GM21619 (cell line): ENCODE measurements around the gene RNU11.
A peak's percentile ranks its signal among the peaks of the same experiment; 100 is the strongest.
"Not testable (repeated sequence)": the region's sequence is repeated elsewhere in the genome, so short reads cannot be mapped to it uniquely, and the experiment has no call there.

Experiments used
- ATAC-seq: cut with Tn5 transposase; IDR thresholded peaks from one replicate; pipeline ENCODE4 v1.9.1; 2021; ENCODE audit not compliant: unreplicated experiment

RNU11 gene

DNA sequence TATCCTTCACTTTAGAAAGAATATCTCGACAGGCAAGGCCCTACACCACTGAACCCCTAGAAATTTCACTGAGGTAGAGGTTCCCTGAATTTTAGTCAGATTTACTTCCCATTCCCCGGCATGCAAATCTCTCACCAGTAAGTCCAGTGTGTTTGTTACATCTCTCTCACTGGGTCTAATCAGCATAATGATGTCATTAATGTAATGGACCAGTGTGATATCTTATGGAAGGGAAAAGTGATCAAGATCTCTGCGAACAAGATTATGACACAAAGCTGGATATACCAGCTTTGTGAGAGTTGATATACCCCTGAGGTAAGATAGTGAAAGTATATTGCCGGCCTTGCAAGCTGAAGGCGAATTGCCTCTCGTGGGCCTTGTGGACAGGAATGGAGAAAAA, 7.9 kb downstream of the RNU11 start:
- no peak for ATAC-seq

DNA sequence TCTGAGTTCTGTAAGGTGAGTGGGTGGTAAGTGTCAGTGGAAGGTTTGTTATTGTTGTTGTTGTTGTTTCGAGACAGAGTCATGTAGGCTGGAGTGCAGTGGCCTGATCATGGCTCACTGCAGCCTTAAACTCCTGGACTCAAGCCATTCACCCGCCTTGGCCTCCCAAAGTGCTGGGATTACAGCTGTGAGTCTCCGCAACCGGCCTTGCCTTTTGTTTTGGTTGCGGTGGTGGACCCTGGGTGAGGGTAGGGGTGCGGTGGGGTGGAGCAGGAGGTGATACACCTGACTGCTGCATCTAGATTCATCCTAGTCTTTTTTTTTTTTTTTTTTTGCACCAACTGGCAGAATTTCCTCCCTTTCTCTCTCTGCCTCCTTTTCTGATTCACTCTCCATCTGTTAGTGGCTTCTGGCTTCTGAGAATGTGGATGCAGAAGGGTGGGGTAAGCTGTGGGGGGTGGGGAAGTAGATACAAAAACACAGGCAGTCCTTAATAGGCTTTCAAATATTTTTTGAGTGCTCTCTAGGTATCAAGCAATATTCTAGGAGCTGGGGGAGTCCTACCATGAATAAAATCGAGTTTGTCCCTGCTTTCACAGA, 15.6 kb downstream of the RNU11 start:
- ATAC-seq, result no peak

GRCh38 chr1:28666806-28667205, 18.4 kb downstream of the RNU11 start:
- no peak for ATAC-seq

DNA sequence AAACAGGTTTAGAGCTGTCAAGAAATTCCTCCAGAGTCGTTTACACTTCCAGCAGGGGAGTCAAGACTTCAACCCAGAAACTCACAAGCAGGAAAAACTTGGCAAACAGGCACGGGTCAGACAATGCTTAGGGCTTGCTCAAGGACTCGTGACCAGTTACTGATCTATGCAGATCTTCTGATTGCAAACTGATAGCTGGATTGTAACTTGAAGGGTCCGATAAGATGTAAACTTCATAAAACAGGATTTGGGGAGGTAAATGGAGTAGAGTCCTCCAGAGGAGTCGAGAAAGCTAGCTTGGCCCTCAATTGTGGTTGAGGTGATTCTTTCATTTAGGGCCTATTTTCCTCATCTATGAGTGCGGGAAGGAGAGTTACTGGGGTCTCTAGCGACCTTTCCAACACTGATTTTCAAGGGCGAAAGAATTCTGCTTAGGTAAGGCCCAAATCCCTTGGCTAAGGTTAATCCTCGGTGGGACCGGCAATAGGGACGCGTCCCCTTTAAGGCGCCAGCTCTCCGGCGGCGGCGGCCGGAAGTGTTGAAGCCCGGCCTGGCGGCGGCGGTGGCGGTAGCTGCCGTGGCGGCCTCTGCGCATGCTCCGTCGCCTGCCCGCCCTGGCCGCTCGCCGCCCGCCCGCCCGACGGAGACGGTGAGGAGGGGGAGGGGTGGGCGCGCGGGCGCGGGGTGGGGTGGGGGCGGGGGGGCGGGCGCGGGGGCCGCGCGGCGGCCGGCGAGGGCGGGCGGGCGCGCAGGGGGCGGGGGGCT, 20.0 kb downstream of the RNU11 start, which contains the start of gene GMEB1:
Gene GMEB1, plus strand, starts transcription at position 594 of the 765 bp plus-strand sequence. CDS start 14,829 bp downstream, outside the sequence.
- peak; percentile 56 for ATAC-seq

GRCh38 chr1:28668956-28669723, 20.7 kb downstream of the RNU11 start:
- peak; percentile 33 for ATAC-seq

DNA sequence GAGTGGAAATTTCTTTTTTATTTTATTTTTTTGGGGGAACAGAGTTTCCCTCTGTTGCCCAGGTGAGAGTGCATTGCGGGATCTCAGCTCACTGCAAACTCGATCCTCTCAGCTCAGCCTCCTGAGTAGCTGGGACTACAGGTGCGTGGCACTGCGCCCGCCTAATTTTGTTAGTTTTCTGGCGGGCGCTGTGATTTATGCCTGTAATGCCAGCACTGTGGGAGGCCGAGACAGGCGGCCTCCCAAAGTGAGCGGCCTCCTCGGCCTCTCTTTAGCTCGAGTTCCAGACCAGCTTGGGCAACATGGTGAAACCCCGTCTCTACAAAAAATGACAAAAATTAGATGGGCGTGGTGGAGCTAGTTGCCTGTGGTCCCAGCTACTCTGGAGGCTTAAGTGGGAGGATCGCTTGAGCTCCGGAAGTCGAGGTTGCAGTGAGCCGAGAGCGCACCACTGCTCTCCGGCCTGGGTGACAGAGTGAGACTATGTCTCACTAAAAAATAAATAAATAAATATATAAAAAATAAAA, 22.9 kb downstream of the RNU11 start:
- ATAC-seq, result no peak

- not testable (repeated sequence) for ATAC-seq
These were observed 24.6 kb downstream of the RNU11 start for GRCh38 chr1:28672971-28673370.

DNA sequence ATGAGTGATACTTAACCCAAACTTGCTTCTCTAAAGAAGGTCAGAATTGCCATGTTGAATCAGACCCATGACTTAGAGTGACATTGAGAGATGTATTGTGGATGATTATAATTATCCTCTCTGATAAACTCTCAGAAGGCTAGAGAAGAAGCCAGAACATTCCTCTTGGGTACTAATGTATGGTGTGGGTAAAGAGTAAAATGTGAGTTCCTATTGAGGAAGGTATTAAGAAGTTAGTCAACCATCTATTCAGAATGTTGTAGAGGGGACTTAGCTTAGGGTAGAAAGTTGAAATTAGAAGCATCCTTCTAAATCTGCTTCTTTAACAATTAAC, 27.5 kb downstream of the RNU11 start:
- ATAC-seq, result no peak

- ATAC-seq, result no peak
These were observed 31.8 kb downstream of the RNU11 start for GRCh38 chr1:28680151-28680550.

DNA sequence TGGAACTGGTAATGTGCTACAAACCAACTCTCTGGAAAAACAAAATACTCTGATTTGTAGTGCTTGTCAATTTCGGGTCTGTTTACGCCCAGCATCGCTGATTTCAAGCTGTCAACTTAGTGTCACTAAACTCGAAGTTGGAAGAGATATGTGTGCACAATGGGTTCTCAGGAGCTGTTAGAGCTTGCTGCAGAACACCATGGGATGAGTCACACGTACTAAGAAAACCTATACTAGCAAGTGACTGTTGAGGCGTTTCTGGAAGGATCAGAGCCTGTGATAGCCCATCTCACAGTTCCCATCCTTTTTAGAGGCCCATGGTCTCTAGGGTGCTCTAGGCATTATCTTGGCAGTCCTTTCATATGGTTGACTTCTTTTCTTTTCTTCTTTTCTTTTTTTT, 34.4 kb downstream of the RNU11 start:
- no peak for ATAC-seq

- ATAC-seq, result no peak
These were observed 36.5 kb downstream of the RNU11 start for GRCh38 chr1:28684937-28685336.

- ATAC-seq, result not testable (repeated sequence)
These were observed 43.2 kb downstream of the RNU11 start for GRCh38 chr1:28691627-28692026.
